Hematopoietic multipotent progenitor cell treated with erythropoietin and hydrocortisone succinate and interleukin-3 and kit ligand, for 8 days (in vitro differentiated cells): ENCODE data around the gene GLS.
A peak's percentile ranks its signal among the peaks of the same experiment; 100 is the strongest.
"Not testable (repeated sequence)": the region's sequence is repeated elsewhere in the genome, so short reads cannot be mapped to it uniquely, and the experiment has no call there.

Source experiments
- DNase-seq: peaks from one replicate; pipeline ENCODE4 v3.0.0-alpha.2; 2015

Gene GLS

DNA sequence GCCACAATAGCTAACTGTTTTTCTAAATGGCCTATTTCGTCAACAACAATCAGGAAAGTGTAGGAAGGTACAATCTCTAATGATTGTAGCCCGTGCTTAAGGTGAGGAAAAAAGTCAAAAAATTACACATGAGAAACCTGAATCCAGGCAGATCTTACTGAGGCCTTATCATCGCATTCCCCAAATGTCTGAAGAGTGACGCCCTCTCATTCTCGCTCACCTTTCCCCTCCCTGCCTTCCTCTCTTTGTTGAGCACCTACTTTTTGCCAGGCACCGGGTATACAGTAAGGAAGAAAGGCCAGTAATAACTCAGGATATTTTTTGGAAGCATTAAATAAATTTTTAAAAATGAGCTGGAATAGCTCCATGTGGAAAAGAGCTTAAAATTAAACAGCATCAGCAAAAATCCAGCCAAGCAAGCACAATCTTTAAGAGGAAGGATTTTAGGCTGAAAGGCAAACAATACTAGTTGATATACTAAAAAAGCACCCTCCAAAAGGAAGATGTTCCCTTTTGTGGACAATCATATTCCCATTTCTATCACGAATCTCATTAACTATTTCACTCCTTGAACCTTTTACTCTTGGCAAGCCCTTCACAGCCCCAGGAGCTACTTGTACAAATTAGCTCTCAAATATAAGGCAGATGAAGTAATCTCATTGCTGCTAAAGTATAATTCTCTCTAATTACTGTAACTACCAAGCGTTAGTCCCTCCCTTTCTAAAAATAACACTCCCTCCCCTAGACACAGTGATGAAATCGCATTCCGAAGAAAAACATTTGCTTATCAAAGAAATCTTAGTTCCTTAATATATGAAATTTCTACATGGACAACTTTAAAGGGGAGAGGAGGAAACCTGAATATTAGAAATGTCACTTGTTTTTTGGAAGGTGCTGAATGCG is 93.4 kb downstream of the GLS start:
- no peak for DNase-seq

DNA sequence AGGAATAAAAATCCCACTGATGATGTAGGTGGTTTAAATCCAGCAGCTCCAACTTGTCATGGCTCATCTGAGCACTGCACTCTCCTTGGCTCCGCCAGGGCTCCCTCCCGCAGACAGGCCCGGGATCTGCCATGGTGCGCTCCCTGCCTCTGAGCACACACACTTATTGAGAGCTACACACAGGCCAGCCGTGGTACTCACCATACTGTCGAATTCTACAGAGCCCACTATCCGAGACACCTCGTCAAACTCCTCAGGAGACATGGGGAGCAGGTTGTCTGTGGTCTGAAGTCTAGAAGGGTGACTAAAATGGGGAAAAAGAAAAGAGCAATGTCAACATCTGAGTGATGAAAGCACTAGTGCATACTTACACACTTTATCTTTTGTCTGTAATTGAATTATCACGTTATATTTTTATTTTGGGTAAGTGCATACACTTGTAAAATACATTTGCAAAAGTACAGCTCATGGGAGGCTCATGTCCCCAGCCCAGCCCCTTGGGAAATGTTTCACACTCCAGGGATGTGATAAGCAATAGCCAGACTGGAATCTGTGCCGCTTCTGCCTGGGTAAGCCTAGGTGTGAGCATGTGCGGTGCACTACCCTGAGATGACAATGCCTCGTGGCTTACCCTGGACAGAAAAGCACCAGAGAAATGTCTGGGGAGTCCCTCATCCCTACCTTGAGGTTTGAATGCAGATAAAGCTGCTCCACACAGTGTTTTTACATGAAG is 94.2 kb downstream of the GLS start:
- DNase-seq: no peak

DNA sequence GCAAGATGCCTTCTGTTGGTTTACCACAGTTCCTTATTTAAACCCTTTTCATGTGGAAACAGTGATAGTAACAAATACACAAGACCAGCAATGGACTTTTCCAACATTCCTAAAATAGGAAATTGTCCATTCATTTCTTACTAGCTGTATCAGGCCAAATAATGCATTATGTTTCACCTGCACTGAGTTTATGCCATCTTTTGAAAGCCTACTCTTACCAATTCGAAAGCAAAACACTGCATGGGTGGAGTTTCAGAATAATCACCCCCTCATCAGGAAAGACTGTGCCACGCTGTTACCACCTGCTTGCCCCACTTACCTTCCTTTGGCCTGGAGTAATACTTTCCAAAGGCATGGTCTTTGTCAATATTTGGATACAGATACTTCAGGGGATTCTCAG is 95.9 kb downstream of the GLS start:
- DNase-seq: no peak

DNA sequence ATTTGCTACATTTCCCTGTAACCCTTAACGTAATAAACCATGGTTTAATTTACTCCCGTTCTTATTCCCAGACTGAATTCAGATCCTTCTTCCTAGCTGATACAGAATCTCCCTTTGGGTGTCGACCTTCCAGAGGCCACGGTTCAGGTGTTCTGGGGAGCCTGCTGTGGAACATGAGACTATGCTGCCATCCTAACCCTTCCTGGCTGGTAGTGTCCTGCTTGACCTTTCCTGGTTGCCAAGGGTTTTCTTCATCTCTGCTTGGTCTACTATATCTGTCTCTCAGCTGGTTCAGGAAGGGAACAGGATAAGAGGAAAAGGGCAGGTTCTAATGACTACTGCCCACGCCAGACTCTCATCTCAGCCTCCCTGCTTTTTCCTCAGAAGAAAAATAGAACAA is 96.9 kb downstream of the GLS start:
- no peak for DNase-seq

DNA sequence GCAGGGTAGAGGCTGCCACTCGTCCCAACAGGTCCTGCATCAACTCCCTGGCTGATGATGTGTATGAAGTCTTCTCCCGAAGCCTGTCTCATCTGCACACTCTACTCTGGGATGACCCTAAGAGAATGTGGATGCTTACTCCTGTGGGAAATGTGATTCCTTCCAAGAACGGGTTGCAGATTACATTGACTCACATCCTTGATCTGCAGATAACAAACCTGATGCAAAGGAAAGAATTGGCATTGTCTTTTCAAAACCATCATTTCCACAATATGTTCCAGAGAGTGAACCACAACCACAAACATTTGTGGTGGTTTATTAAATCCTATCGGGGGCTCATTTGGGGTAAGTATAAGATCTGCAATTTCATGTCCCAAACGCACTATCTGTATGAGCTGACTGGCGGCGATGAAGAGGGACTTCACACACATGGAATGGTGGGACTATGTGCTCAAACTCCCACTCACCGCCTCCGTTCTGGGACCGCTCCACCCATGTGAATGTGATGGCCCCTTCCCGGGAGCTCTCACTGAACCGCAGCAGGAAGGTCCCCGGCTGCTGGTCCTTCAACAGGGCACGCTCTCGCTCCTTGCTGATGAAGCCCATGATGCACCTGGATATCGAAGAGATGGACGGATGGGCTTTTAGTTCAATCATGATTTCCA is 97.9 kb downstream of the GLS start:
- DNase-seq: no peak

DNA sequence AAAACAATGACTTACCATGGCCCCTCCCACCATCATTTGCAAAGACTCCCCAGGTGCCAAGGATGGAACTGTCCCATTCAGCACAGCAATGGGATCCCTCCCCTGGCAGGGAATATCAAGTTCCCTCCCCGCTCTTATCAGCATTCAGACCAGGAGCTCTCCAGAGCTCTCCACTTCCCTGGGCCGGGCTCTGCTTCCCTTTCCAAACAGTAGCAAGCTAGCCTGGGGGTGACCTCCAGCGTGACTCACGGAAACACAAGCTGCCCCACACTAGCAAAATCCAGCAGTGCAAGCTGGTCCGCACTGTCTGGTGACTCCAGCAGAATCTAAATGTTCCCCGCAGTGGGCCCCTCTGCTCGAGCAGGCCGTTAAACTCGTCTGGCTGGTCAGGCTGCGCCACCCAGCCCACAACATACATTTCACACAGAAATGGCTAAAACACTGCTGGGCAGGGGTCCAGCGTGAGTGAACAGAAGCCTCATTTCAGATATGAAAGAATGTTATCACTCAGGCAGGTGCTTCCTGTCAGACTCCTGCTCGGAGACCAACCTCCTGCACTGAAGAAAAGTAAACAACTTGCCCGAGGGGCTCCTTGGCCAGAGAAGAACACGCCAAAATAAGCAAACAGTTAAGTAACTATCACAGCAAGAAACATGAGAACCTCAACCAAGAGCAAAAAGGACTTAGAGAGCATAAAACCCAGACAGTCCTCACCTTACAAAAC is 99.4 kb downstream of the GLS start:
- DNase-seq: no peak

DNA sequence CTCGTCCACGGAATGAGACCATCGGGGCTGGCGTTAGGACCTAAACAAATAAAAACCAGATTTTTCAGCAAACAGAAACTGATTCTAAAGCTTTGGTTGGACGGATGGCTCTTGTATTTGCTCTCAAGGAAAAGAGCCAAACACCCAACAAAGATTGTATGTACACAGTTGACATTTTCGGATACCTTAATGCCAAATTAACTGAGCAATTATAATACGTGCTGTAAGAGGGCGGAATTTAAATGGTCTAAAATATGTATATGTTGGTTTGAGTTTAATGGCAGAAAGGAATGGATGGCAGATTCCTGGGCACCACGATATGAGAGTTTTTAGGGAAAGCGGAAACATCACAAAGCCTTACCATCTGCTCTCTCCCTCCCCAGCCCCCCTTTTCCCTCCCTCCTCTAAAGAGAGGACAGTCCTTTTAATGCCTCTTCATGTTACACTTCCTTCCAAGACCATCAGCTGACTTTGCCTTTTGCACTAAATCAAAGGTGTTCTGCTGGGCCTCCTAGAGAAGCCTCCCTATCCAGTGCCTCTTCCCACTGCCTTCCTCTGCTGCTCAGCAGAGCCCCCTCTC is 100.1 kb downstream of the GLS start:
- no peak for DNase-seq

DNA sequence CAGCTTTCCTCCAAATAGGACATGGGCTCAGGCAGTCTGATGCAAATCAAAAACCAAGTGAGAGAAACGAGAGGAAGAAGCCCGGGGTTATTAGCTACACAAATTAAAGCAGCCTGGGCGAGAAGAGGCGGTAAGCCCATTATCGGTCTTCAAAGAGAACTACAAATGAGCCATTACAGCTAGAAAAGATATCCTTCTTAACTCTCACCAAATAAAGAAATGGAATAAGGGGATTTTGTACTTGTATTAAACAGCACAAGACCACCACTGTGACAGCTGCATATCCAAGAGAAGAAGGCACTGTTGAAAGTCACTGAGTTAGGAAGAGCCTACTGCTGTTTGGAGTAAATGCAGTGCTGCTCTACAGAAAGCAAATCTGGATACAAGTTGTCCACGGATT is 100.7 kb downstream of the GLS start:
- DNase-seq: no peak

DNA sequence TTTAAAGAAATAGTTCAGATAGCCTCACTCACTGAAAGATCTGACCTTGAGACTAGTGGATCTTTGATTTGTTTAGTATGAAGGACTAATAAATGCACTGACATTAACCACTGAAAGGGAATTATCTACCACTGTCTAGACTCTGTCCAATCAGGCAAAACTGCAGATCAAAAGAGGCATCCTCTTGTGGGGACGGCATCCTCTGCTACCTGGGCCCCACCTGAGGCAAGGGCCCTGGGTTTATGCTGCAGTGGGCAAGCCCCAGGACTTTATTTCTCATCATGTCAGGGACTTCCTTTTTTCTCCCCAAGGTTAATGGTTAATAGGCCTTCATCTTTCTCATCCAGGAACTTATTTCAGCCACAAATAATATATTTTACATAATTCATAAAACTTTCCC is 101.1 kb downstream of the GLS start:
- DNase-seq: no peak

DNA sequence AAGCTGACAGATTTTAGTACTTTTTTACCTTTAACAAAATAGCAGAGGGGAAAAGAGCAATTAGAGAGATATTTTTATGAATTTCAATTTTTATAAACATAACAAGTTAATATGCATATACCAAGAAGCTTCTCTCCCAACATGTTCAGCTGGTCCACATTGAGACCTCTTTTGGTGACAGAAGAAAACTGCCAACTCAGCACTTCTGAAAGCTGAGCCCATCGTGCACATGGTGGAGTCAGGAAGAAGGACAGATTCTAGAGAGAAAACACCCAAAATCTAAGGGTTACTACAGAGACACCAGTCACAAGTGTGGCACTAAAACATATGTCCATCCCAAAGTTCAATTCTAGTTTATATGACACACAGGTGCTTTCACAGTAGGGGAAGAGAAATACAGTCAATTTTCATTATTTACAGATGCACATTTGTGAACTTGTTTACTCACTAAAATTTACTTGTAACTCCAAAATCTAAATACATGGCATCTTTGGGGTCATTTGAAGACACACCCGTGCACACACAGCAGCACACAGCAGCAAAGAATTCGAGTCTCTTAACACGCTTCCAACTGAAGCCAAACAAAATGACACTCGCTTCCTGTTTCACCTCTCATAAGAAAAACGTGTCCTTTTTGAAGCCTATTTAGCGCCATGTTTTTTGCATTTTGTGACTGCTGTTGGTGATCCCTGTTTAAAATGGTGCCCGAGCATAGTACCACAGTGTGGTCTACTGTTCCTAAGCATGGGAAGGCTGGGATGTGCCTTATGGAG is 101.8 kb downstream of the GLS start:
- DNase-seq: no peak

DNA sequence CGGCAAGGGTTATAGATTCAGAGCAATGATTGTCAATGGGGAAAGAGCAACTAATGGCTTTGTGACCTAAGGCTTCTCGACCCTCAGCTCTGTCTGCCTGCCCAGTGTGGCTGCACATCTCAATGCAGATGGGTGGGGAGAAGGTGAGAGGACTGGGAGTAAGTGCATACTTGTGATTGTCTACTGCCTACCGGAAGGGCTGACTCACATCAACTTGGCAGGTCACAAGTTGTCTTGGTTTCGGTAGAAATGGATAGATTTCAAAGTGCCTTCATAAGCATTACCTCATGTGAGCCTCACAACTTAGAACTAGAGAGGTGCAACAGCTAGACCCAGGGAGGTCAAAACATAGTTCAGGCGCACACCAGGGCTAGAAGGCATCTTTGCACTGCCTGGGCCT is 104.0 kb downstream of the GLS start:
- DNase-seq: no peak

DNA sequence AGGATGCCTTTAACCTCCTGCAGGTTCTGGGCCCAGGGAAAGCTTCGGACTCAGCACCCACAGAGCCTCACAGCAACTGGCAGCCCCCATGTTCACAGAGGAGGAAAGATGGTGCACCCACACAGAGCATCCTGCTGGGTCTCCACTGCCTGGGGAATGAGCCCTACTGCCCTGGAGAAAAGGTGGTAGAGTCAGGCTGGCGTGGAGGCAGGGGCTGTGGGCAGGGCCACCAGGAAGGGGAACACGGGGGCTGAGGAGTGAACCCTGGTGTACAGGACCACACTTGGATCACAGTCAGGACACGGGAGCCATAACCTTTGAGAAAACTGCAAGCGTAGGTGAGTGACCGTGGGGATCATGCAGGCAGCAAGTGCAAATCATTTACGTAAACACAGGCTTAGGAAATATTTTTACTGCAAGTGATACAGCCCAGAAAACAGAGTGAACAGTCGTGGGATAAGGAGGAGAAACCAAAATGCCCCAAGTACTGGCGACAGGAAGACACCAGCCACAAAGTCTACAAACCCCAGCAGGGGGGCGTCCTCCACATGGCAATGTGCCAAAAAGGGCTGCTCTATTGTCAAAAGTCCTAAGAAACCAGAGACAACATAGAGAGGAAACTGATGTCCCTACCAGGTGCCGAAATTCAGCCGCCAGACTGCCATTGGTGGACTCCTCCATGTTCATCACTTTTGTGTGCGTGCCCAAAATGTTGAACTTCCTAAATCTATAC is 105.8 kb downstream of the GLS start:
- no peak for DNase-seq

DNA sequence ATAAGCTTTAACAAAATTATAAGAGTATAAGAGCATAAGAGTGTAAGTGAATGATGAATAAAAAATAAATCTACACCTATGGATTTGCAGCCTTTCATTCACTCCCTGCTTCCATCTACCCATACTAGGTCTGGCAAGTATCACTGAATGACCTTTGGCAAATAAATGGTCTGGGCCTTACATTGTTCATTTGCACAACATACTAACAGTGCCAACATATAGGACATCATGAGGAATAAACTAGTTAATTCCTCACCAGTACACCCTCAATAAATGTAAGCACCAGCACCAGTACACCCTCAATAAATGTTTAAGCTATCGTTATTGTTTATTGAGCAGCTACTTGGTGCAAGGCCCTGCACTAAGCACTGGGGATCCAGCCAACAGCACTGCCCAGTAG is 106.5 kb downstream of the GLS start:
- DNase-seq: no peak

DNA sequence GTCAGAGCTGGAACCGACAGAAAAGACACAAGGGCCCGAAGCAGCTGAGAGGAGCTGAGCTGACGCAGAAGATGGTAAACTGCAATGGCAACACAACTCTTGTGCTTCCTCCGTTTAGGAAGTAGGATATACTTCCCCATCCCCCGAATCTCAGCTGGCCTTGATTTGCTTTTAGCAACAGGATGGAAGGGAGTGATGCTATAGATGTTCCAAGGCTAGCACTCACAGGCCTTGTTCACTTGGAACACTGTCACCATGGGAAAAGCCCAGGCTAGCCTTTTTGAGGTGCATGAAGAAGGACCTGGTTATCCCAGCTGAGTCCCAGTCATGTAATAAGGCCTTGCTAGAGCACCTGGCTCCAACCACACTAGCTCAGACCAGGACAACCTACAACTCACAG is 107.3 kb downstream of the GLS start:
- no peak for DNase-seq

DNA sequence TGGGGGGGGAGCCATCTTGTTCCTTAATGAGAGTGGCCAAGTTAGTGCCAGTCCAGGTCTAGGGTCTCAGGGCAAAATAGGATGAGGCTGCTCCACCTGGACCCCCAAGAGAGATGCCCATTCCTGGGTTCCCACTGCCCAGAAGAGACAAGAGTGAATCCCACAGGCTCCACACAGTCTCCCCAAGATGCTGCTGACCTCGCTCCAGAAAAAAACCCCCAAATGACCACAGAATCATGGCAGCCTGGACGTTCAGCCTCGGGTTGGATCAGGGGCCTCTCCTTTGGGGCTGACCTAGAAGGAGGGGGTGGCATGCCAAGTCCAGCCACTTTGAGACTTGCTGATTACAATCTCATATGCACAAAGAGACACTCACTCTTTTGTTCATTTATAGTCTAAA is 108.3 kb downstream of the GLS start:
- DNase-seq: no peak

DNA sequence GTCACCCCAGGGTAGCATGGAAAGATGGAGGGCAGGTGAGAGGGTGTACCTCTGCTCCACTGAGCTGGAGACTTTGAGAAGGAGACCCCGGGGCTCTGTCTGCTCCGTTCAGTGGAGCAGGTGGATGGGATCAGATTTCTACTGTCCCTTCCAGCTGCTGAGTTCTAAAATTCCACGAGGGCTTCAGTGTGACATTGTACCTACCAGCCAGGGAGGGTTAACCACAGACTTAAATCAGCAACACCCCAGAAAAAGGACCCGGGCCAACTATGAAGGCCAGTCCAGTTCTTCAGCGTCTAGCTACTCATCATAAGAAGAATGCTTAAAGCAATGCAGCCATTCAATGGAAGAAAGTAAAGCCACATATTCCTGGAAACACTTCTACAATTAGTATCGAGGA is 109.5 kb downstream of the GLS start:
- no peak for DNase-seq

DNA sequence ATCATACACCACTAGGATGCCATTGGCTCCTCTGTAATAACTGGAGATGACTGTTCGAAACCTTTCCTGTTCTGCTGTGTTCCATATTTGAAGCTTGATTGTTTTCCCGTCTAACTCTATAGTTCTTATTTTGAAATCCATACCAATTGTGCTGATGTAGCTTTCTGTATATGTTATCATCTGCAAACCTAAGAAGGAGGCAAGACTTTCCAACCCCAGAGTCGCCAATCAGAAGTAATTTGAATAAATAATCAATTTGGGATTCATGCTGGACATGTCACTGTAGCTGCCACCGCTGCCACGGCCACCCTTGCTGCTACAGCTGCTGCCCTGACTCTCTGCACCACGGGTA is 112.6 kb downstream of the GLS start:
- DNase-seq: no peak

DNA sequence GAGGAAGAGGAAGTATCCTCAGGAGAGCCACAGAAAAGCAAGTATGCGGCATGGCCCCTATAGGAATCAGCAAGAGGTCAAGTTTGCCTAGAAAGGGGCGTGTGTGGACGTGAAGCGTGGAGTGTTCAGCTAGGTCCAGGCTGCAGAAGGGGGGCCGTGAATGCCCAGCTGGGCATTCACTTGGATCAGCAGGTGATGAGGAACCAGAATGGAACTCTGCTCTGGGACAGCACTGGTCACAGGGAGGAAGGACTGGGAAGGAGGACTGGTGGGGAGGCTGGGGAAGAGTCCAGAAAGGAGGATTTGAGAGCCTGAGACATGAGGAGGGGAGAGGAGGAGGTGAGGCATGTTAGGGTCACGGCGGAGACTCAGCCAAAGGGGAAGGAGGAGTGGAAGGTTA is 113.5 kb downstream of the GLS start:
- no peak for DNase-seq

DNA sequence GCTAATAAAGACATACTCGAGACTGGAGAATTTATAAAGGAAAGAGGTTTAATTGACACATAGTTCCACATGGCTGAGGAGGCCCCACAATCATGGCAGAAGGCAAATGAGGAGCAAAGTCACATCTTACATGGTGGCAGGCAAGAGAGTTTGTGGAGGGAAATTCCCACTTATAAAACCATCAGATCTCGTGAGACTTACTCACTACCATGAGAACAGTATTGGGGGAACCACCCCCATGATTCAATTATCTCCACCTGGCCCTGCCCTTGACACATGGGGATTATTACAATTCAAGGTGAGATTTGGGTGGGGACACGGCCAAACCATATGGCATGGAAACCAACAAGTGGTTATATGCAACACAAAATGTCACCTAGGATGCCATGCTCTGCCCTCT is 114.7 kb downstream of the GLS start:
- DNase-seq: not testable (repeated sequence)

DNA sequence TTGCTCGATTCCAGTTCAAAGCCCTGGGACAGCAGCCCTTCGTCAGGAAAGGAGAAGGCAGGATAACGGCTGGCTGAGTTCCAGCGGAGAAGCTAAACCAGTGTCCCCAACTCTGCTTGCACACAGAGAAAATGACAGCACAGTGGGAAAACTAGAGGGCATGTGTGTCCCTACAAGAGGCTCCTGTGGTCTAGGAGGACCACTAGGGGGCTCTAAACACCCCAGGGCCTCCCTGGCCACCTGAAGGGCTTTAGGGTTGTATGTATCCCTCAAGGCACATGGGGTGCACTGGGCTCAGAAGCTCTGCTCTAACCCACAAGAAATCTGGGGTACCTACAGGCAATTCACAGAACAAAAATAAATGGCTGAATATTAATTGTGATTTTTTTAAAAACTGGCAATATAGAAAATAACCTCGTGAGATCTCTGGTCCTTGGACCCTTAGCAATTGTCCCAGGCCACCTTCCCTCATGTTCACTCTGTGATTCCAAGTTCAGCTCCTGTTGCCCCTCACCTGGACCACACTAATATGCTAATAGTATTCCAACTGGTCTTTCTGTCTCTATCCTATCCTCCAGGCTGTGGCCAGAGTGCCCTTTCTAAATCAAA is 115.8 kb downstream of the GLS start:
- peak; percentile 70 for DNase-seq

DNA sequence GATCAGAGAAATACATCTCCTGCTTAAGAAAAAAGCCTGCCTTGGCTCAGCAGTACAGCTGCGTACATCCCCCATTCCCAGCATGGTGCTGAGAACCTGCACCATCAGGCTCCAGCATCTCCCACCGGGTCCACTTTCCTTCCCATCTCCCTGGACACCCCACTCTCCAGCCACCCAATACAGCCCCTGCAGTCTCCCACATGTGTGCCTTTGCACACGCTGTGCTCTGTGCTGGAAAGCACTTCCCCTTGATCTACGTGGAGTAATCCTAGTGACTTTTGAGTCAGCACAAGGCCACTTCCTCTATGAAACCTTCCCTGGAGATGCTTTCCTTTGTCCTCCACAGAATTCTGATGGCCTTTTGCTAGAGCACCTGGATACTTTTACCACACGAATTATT is 116.3 kb downstream of the GLS start:
- no peak for DNase-seq
